Neural progenitor cell (in vitro differentiated cells): ENCODE data around the gene YARS1. TPM values are rescaled to one million over a fixed set of nuclear protein-coding genes. Genes with fewer than 3 reads are reported as not detected.

Source experiments
- DNase-seq: peaks from one replicate; pipeline ENCODE4 v3.0.0-alpha.2; 2016; ENCODE audit warnings: low spot score
- H2AFZ ChIP-seq: fragments of 200-600 bp; sonication (generic); replicated peaks from 2 replicates; pipeline ENCODE4 v1.6.1; 2016; ENCODE audit warnings: antibody characterized with exemption
- H3F3A ChIP-seq: fragments of 200-600 bp; sonication (generic); 2 replicates; pipeline ENCODE4 v1.6.1; 2016; ENCODE audit warnings: antibody characterized with exemption, low read depth
- H3K27ac ChIP-seq: fragments of 200-600 bp; sonication (generic); 2 replicates; pipeline ENCODE4 v1.5.1; 2016; ENCODE audit warnings: mild to moderate bottlenecking
- H3K27me3 ChIP-seq: fragments of 200-600 bp; sonication (generic); 2 replicates; pipeline ENCODE4 v1.6.1; 2016; ENCODE audit warnings: mild to moderate bottlenecking, moderate library complexity
- H3K36me3 ChIP-seq: fragments of 200-600 bp; sonication (generic); 2 replicates; pipeline ENCODE4 v1.5.1; 2016
- H3K4me1 ChIP-seq: fragments of 200-600 bp; sonication (generic); 2 replicates; pipeline ENCODE4 v1.6.1; 2016; ENCODE audit warnings: mixed run types
- H3K4me2 ChIP-seq: fragments of 200-600 bp; sonication (generic); 2 replicates; pipeline ENCODE4 v1.6.1; 2016
- H3K4me3 ChIP-seq: fragments of 200-600 bp; sonication (generic); 2 replicates; pipeline ENCODE4 v1.5.1; 2016
- H3K79me2 ChIP-seq: fragments of 200-600 bp; sonication (generic); 2 replicates; pipeline ENCODE4 v1.6.1; 2016; ENCODE audit warnings: low read depth
- H3K9ac ChIP-seq: fragments of 200-600 bp; sonication (generic); 2 replicates; pipeline ENCODE4 v1.6.1; 2016
- H3K9me3 ChIP-seq: fragments of 200-600 bp; sonication (generic); 2 replicates; pipeline ENCODE4 v1.5.1; 2016; ENCODE audit warnings: low read depth
- H4K20me1 ChIP-seq: fragments of 200-600 bp; sonication (generic); 2 replicates; pipeline ENCODE4 v1.6.1; 2016; ENCODE audit warnings: low read depth
- H3K27ac Mint-ChIP-seq: 3 replicates; pipeline ENCODE4 v1.8.0; 2021; ENCODE audit warnings: mixed read lengths
- H3K27me3 Mint-ChIP-seq: 2 replicates; pipeline ENCODE4 v1.8.0; 2022; ENCODE audit warnings: low read depth, mild to moderate bottlenecking, inconsistent platforms, moderate library complexity, mixed read lengths; ENCODE audit not compliant: insufficient read depth
- H3K36me3 Mint-ChIP-seq: 3 replicates; pipeline ENCODE4 v1.8.0; 2021; ENCODE audit warnings: mixed read lengths
- H3K4me1 Mint-ChIP-seq: 3 replicates; pipeline ENCODE4 v1.8.0; 2021; ENCODE audit warnings: mixed read lengths
- H3K4me3 Mint-ChIP-seq: 3 replicates; pipeline ENCODE4 v1.8.0; 2021; ENCODE audit warnings: mild to moderate bottlenecking, moderate library complexity, mixed read lengths
- H3K9me3 Mint-ChIP-seq: 3 replicates; pipeline ENCODE4 v1.8.0; 2020; ENCODE audit warnings: mixed read lengths
- CTCF ChIP-seq: fragments of 200-600 bp; sonication (generic); IDR thresholded peaks from 2 replicates; pipeline ENCODE4 v1.5.1; 2017; ENCODE audit warnings: antibody characterized with exemption, mild to moderate bottlenecking
- EZH2 ChIP-seq: fragments of 200-600 bp; sonication (generic); IDR thresholded peaks from 2 replicates; pipeline ENCODE4 v1.6.1; 2017; ENCODE audit warnings: antibody characterized with exemption, mild to moderate bottlenecking, moderate library complexity
- EZH2phosphoT487 ChIP-seq: fragments of 200-600 bp; sonication (generic); IDR thresholded peaks from 2 replicates; pipeline ENCODE4 v1.6.1; 2017; ENCODE audit warnings: antibody characterized with exemption
- total RNA-seq: library from RNA; depleted of rRNA; stranded (reverse); fragments of >200 nt; gene quantifications from 2 replicates; pipeline ENCODE4 v1.2.3, GENCODE V29; 2015; ENCODE audit warnings: low replicate concordance

YARS1 gene
- total RNA-seq, 1 donor from 2014 or later: 38.2 TPM

- H3K27ac Mint-ChIP-seq: no peak overlapping the region
- H3K36me3 Mint-ChIP-seq: peaks cover 33% of the 10 kb centered on the region
- peaks cover 4% of the 10 kb centered on the region for H3K36me3 ChIP-seq
- H4K20me1 ChIP-seq: peaks cover 5% of the 10 kb centered on the region
- no peak for DNase-seq
- no peaks in the 10 kb centered on the region for H3K4me1 ChIP-seq
- no peaks in the 10 kb centered on the region for H3K9me3 Mint-ChIP-seq
- H3K4me3 ChIP-seq: no peak overlapping the region
- no peaks in the 10 kb centered on the region for H3K79me2 ChIP-seq
- no peak overlapping the region for H3K4me3 Mint-ChIP-seq
- peaks cover 3% of the 10 kb centered on the region for H3K4me1 Mint-ChIP-seq
- no peak overlapping the region for H3K27ac ChIP-seq
- H3F3A ChIP-seq: peaks cover 21% of the 10 kb centered on the region
- H3K27me3 Mint-ChIP-seq: peaks cover 3% of the 10 kb centered on the region
- H2AFZ ChIP-seq: no peak overlapping the region
- H3K27me3 ChIP-seq: no peaks in the 10 kb centered on the region
- TF ChIP-seq EZH2 (no peak), EZH2phosphoT487 (no peak)
- no peak overlapping the region for H3K4me2 ChIP-seq
- no peaks in the 10 kb centered on the region for H3K9me3 ChIP-seq
- H3K9ac ChIP-seq: no peak overlapping the region
Observed at GRCh38 chr1:32779242-32779641, 37.9 kb downstream of the YARS1 start.

GRCh38 chr1:32775640-32776337 is 41.4 kb downstream of the YARS1 start:
- no peak for TF ChIP-seq EZH2
- no peak for TF ChIP-seq CTCF
- TF ChIP-seq EZH2phosphoT487: no peak
- H3K27me3 Mint-ChIP-seq: peaks cover 3% of the 10 kb centered on the region
- no peak for DNase-seq
- Histone ChIP-seq H3K27me3 (no peaks in the 10 kb centered on the region), H3K79me2 (no peaks in the 10 kb centered on the region), H3K4me1 (no peaks in the 10 kb centered on the region), H3K9ac (no peak overlapping the region), H3K27ac (no peak overlapping the region), H3K4me3 (no peak overlapping the region), H3K9me3 (no peaks in the 10 kb centered on the region), H3K36me3 (no peaks in the 10 kb centered on the region), H2AFZ (no peak overlapping the region), H4K20me1 (peaks cover 11% of the 10 kb centered on the region), H3K4me2 (no peak overlapping the region), H3F3A (peaks cover 35% of the 10 kb centered on the region)
- no peak overlapping the region for H3K27ac Mint-ChIP-seq
- peaks cover 35% of the 10 kb centered on the region for H3K36me3 Mint-ChIP-seq
- no peaks in the 10 kb centered on the region for H3K9me3 Mint-ChIP-seq
- peaks cover 16% of the 10 kb centered on the region for H3K4me1 Mint-ChIP-seq
- H3K4me3 Mint-ChIP-seq: no peak overlapping the region

GRCh38 chr1:32774950-32775634 is 42.1 kb downstream of the YARS1 start:
- Histone ChIP-seq H3K4me3 (no peak overlapping the region), H4K20me1 (peaks cover 17% of the 10 kb centered on the region), H3K9me3 (no peaks in the 10 kb centered on the region), H3K4me1 (no peaks in the 10 kb centered on the region), H3K27ac (no peak overlapping the region), H3K9ac (no peak overlapping the region), H3K36me3 (no peaks in the 10 kb centered on the region), H3F3A (peaks cover 35% of the 10 kb centered on the region), H3K27me3 (no peaks in the 10 kb centered on the region), H3K4me2 (no peak overlapping the region), H2AFZ (no peak overlapping the region), H3K79me2 (no peaks in the 10 kb centered on the region)
- no peak overlapping the region for H3K4me3 Mint-ChIP-seq
- H3K27me3 Mint-ChIP-seq: peaks cover 3% of the 10 kb centered on the region
- no peaks in the 10 kb centered on the region for H3K9me3 Mint-ChIP-seq
- no peak overlapping the region for H3K27ac Mint-ChIP-seq
- DNase-seq: no peak
- peaks cover 18% of the 10 kb centered on the region for H3K4me1 Mint-ChIP-seq
- TF ChIP-seq EZH2 (no peak), EZH2phosphoT487 (no peak), CTCF (no peak)
- peaks cover 29% of the 10 kb centered on the region for H3K36me3 Mint-ChIP-seq

GRCh38 chr1:32774464-32774808 is 42.7 kb downstream of the YARS1 start:
- no peaks in the 10 kb centered on the region for H3K9me3 Mint-ChIP-seq
- Histone ChIP-seq H3K4me3 (no peak overlapping the region), H3K9me3 (no peaks in the 10 kb centered on the region), H3F3A (peaks cover 35% of the 10 kb centered on the region), H3K27ac (no peak overlapping the region), H3K79me2 (no peaks in the 10 kb centered on the region), H3K4me2 (no peak overlapping the region), H3K36me3 (no peaks in the 10 kb centered on the region), H3K4me1 (no peaks in the 10 kb centered on the region), H3K9ac (no peak overlapping the region), H2AFZ (no peak overlapping the region), H3K27me3 (no peaks in the 10 kb centered on the region), H4K20me1 (peaks cover 17% of the 10 kb centered on the region)
- H3K4me1 Mint-ChIP-seq: peaks cover 20% of the 10 kb centered on the region
- no peak for TF ChIP-seq CTCF
- TF ChIP-seq EZH2phosphoT487: no peak
- no peak for TF ChIP-seq EZH2
- H3K27me3 Mint-ChIP-seq: peaks cover 3% of the 10 kb centered on the region
- peak overlapping the region; percentile 48 for H3K4me3 Mint-ChIP-seq
- peak overlapping the region; percentile 53 for H3K27ac Mint-ChIP-seq
- no peak for DNase-seq
- peaks cover 24% of the 10 kb centered on the region for H3K36me3 Mint-ChIP-seq
